DND-41 (cell line): ENCODE results near the gene YTHDC1.

ENCODE experiments used
- ATAC-seq: fragments of 200-7000 bp; cut with Tn5 transposase; 3 replicates; pipeline ENCODE4 v1.9.1; 2021; ENCODE audit warnings: low read depth; ENCODE audit not compliant: insufficient read depth
- DNase-seq: peaks from one replicate; pipeline ENCODE4 v3.0.0-alpha.2; 2020
- H2AFZ ChIP-seq: 2 replicates; pipeline ENCODE4 v1.6.0; 2012; ENCODE audit warnings: low read depth, low read length
- H3K27ac ChIP-seq: 2 replicates; pipeline ENCODE4 v1.5.1; 2012; ENCODE audit warnings: low read length, inconsistent platforms
- H3K27me3 ChIP-seq: fragments of 200-600 bp; sonication (generic); 2 replicates; pipeline ENCODE4 v1.6.0; 2012; ENCODE audit warnings: low read length, mild to moderate bottlenecking, inconsistent platforms; ENCODE audit not compliant: insufficient read depth, poor library complexity
- H3K36me3 ChIP-seq: 2 replicates; pipeline ENCODE4 v1.5.1; 2012; ENCODE audit warnings: low read length, inconsistent platforms; ENCODE audit not compliant: insufficient read depth
- H3K4me1 ChIP-seq: 2 replicates; pipeline ENCODE4 v1.5.1; 2012; ENCODE audit warnings: mild to moderate bottlenecking, low read length; ENCODE audit not compliant: insufficient read depth
- H3K4me2 ChIP-seq: 2 replicates; pipeline ENCODE4 v1.6.0; 2012; ENCODE audit warnings: mild to moderate bottlenecking, moderate library complexity, low read length, inconsistent platforms; ENCODE audit not compliant: insufficient read depth
- H3K4me3 ChIP-seq, 2 experiments: fragments of 200-600 bp in 1 of 2; shearing (Covaris generic) in 1 of 2; 2 replicates each; pipeline ENCODE4 v1.5.1; 2012 to 2016; ENCODE audit warnings: inconsistent platforms in 2 of 2, low read length in 2 of 2, mild to moderate bottlenecking in 2 of 2, low read depth in 1 of 2, moderate library complexity in 1 of 2
- H3K79me2 ChIP-seq: 2 replicates; pipeline ENCODE4 v1.6.0; 2012; ENCODE audit warnings: low read length, inconsistent platforms; ENCODE audit not compliant: insufficient read depth
- H3K9ac ChIP-seq: 2 replicates; pipeline ENCODE4 v1.6.0; 2012; ENCODE audit warnings: low read depth, mild to moderate bottlenecking, inconsistent platforms, low read length, moderate library complexity
- H3K9me3 ChIP-seq: 2 replicates; pipeline ENCODE4 v1.5.1; 2012; ENCODE audit warnings: low read length, moderate library complexity, mild to moderate bottlenecking, inconsistent platforms; ENCODE audit not compliant: insufficient read depth, severe bottlenecking
- H4K20me1 ChIP-seq: 2 replicates; pipeline ENCODE4 v1.6.0; 2012; ENCODE audit warnings: low read length; ENCODE audit not compliant: insufficient read depth
- EZH2 ChIP-seq: IDR thresholded peaks from 3 replicates; pipeline ENCODE4 v1.6.1; 2012; ENCODE audit warnings: borderline replicate concordance, low read depth, mild to moderate bottlenecking, moderate library complexity, low read length, inconsistent platforms; ENCODE audit not compliant: severe bottlenecking
- TF ChIP-seq, protein P1 (sequence below): IDR thresholded peaks from 2 replicates; pipeline ENCODE4 v1.5.1; 2012; ENCODE audit warnings: borderline replicate concordance, low read length, moderate library complexity, mild to moderate bottlenecking; ENCODE audit not compliant: poor library complexity, severe bottlenecking; ENCODE audit errors: extremely low read depth

YTHDC1 gene

DNA sequence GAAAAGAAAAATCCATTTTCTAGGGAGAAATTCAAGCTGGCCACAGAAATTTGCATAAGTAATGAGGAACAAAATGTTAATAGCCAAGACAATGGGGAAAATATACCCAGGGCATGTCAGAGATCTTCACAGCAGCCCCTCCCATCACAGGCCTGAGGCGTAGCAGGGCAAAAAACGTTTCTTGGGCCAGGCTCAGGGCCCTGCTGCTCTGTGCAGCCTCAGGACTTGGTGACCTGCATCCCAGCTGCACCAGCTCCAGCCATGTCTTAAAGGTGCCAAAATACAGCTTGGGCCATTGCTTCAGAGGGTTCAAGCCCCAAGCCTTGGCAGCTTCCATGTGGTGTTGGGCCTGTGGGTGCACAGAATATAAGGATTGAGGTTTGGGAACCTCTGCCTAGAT, 72.3 kb downstream of the YTHDC1 start:
- Histone ChIP-seq H3K4me2 (no peak overlapping the region), H3K27me3 (peaks cover 3% of the 10 kb centered on the region), H2AFZ (no peak overlapping the region), H3K4me3 (no peak overlapping the region), H3K79me2 (no peaks in the 10 kb centered on the region), H3K9ac (no peak overlapping the region), H4K20me1 (no peaks in the 10 kb centered on the region), H3K27ac (no peak overlapping the region), H3K9me3 (no peaks in the 10 kb centered on the region), H3K36me3 (no peaks in the 10 kb centered on the region), H3K4me1 (no peaks in the 10 kb centered on the region)
- DNase-seq: no peak
- TF ChIP-seq, protein P1, sequence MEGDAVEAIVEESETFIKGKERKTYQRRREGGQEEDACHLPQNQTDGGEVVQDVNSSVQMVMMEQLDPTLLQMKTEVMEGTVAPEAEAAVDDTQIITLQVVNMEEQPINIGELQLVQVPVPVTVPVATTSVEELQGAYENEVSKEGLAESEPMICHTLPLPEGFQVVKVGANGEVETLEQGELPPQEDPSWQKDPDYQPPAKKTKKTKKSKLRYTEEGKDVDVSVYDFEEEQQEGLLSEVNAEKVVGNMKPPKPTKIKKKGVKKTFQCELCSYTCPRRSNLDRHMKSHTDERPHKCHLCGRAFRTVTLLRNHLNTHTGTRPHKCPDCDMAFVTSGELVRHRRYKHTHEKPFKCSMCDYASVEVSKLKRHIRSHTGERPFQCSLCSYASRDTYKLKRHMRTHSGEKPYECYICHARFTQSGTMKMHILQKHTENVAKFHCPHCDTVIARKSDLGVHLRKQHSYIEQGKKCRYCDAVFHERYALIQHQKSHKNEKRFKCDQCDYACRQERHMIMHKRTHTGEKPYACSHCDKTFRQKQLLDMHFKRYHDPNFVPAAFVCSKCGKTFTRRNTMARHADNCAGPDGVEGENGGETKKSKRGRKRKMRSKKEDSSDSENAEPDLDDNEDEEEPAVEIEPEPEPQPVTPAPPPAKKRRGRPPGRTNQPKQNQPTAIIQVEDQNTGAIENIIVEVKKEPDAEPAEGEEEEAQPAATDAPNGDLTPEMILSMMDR: no peak
- TF ChIP-seq EZH2: no peak
- no peak for ATAC-seq

DNA sequence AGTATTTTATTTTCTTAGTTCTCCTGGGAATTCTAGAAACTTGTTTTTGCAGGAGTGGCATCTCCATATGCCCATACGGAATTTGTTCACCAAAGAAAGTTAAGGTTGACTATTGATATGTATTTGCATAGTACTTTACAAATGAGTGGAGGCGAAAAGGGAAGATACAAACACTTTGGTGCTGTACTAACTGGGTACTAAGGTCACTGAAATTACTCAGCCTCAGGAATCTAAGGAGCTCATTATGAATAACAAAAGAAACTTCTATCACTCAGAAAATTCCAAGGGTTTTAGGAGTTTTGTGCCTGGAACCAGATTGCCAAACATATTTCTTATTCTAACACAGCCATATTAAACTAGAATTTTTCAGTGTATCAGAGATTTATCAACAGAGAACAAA, 77.0 kb downstream of the YTHDC1 start:
- TF ChIP-seq EZH2: no peak
- TF ChIP-seq, protein P1: no peak
- H3K79me2 ChIP-seq: no peaks in the 10 kb centered on the region
- no peaks in the 10 kb centered on the region for H3K4me1 ChIP-seq
- peaks cover 6% of the 10 kb centered on the region for H3K27me3 ChIP-seq
- no peak overlapping the region for H3K9ac ChIP-seq
- no peak for DNase-seq
- no peak overlapping the region for H3K4me2 ChIP-seq
- no peak overlapping the region for H3K27ac ChIP-seq
- no peaks in the 10 kb centered on the region for H3K9me3 ChIP-seq
- H2AFZ ChIP-seq: no peak overlapping the region
- H3K36me3 ChIP-seq: no peaks in the 10 kb centered on the region
- ATAC-seq: no peak
- H4K20me1 ChIP-seq: no peaks in the 10 kb centered on the region
- no peak overlapping the region for H3K4me3 ChIP-seq

DNA sequence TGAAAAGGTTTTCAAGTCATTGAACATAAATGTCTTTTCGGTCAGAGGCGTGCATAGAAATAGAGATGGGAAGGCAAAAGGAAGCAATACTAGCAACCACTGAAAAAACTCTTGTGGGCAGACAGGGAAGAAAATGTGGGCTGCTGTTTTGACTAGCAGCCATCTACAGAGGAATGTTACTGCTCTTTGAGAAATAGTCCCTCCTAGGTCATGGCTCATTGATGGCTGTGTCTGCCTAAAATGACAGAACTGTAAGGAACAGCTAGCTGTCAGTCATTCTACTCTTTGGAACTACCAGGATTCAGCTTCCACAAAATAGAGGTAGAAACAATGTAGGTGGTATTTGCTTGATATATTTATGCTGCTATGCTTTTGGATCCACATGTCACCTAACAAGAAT, 77.5 kb downstream of the YTHDC1 start:
- no peaks in the 10 kb centered on the region for H4K20me1 ChIP-seq
- no peak overlapping the region for H3K27ac ChIP-seq
- H3K4me2 ChIP-seq: no peak overlapping the region
- no peak overlapping the region for H3K4me3 ChIP-seq
- H3K27me3 ChIP-seq: peaks cover 3% of the 10 kb centered on the region
- H2AFZ ChIP-seq: no peak overlapping the region
- H3K36me3 ChIP-seq: no peaks in the 10 kb centered on the region
- no peaks in the 10 kb centered on the region for H3K4me1 ChIP-seq
- no peaks in the 10 kb centered on the region for H3K9me3 ChIP-seq
- TF ChIP-seq, protein P1: no peak
- TF ChIP-seq EZH2: no peak
- H3K79me2 ChIP-seq: no peaks in the 10 kb centered on the region
- no peak for DNase-seq
- no peak for ATAC-seq
- H3K9ac ChIP-seq: no peak overlapping the region

DNA sequence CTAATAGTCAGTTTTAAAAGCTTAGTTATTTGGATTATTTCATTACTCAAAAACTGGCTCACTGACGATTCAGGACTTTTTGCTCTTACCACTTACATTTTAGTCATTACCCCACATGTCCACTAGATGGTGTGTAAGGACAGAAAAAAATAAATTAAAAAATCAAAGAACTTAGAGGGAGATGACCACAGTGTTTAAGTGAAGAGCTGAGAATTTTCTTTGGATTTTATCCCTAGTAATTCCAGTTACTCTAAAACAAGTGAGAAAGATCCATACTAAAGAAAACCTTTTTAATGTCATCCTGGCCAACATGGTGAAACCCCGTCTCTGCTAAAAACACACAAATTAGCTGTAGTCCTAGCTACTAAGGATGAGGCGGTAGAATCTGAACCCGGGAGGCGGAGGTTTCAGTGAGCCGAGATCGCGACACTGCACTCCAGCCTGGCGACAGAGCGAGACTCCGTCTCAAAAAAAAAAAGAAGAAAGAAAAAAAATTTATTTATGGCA, 78.0 kb downstream of the YTHDC1 start:
- Histone ChIP-seq H3K9me3 (no peaks in the 10 kb centered on the region), H3K27ac (no peak overlapping the region), H3K4me1 (no peaks in the 10 kb centered on the region), H4K20me1 (no peaks in the 10 kb centered on the region), H3K4me3 (no peak overlapping the region), H2AFZ (no peak overlapping the region), H3K9ac (no peak overlapping the region), H3K79me2 (no peaks in the 10 kb centered on the region), H3K4me2 (no peak overlapping the region), H3K27me3 (peaks cover 3% of the 10 kb centered on the region), H3K36me3 (no peaks in the 10 kb centered on the region)
- ATAC-seq (peak; percentile 61), DNase-seq (no peak)
- TF ChIP-seq, protein P1: peak; percentile 72
- TF ChIP-seq EZH2: no peak
